Cardiac muscle cell (in vitro differentiated cells and primary cell): Measurements from ENCODE around the gene ELOVL6. TPM values are rescaled to one million over a fixed set of nuclear protein-coding genes. Genes with fewer than 3 reads are reported as not detected.

ENCODE experiments used
- DNase-seq, 2 donors: peaks; one replicate each; pipeline versions ENCODE4 v3.0.0 to v3.0.0-alpha.2; 2010 to 2017; ENCODE audit warnings: low read depth in 1 of 2, low spot score in 1 of 2
- H3K27ac ChIP-seq: fragments of 200-600 bp; sonication (generic); 2 replicates; pipeline ENCODE4 v1.5.1; 2016
- H3K27me3 ChIP-seq: fragments of 200-600 bp; sonication (generic); 2 replicates; pipeline ENCODE4 v1.6.0; 2016; ENCODE audit warnings: control low read depth
- H3K36me3 ChIP-seq: fragments of 200-600 bp; sonication (generic); 2 replicates; pipeline ENCODE4 v1.5.1; 2016; ENCODE audit warnings: control low read depth
- H3K4me1 ChIP-seq: fragments of 200-600 bp; sonication (generic); 2 replicates; pipeline ENCODE4 v1.8.1; 2017; ENCODE audit warnings: low read depth, mild to moderate bottlenecking, mixed run types
- H3K4me3 ChIP-seq: fragments of 200-600 bp; sonication (generic); 2 replicates; pipeline ENCODE4 v1.5.1; 2016; ENCODE audit warnings: mild to moderate bottlenecking
- H3K9me3 ChIP-seq: fragments of 200-600 bp; sonication (generic); 2 replicates; pipeline ENCODE4 v1.5.1; 2017; ENCODE audit warnings: low read depth, mild to moderate bottlenecking, control low read depth
- CTCF ChIP-seq: IDR thresholded peaks from 2 replicates; pipeline ENCODE4 v1.5.1; 2012; ENCODE audit warnings: low read depth, mild to moderate bottlenecking, low read length
- polyA plus RNA-seq: library from polyadenylated mRNA; unstranded; fragments of >200 nt; fragmentation: Nextera tagmentation; extraction: Ambion mirVana; gene quantifications from 2 replicates; pipeline ENCODE4 v1.2.1, GENCODE V29; 2016
- total RNA-seq: library from RNA; depleted of rRNA; stranded (reverse); fragments of >200 nt; gene quantifications from 2 replicates; pipeline ENCODE4 v1.2.3, GENCODE V29; 2016

The ELOVL6 gene
- total and polyA plus RNA-seq, 2 experiments from 2014 or later: 32.3 to 50.1 TPM

- peaks cover 2% of the 10 kb centered on the region for H3K4me1 ChIP-seq
- DNase-seq: no peak
- peaks cover 3% of the 10 kb centered on the region for H3K36me3 ChIP-seq
- H3K27ac ChIP-seq: no peak overlapping the region
- no peak for TF ChIP-seq CTCF
- H3K27me3 ChIP-seq: no peaks in the 10 kb centered on the region
- H3K9me3 ChIP-seq: no peaks in the 10 kb centered on the region
- H3K4me3 ChIP-seq: no peak overlapping the region
Observed at GRCh38 chr4:110152386-110152785, 46.0 kb downstream of the ELOVL6 start.

GRCh38 chr4:110149089-110149488, 49.3 kb downstream of the ELOVL6 start:
- H3K27me3 ChIP-seq: no peaks in the 10 kb centered on the region
- DNase-seq: no peak
- TF ChIP-seq CTCF: no peak
- no peaks in the 10 kb centered on the region for H3K9me3 ChIP-seq
- H3K27ac ChIP-seq: no peak overlapping the region
- peaks cover 3% of the 10 kb centered on the region for H3K36me3 ChIP-seq
- peaks cover 7% of the 10 kb centered on the region for H3K4me1 ChIP-seq
- no peak overlapping the region for H3K4me3 ChIP-seq

GRCh38 chr4:110142461-110142860, 56.0 kb downstream of the ELOVL6 start:
- no peaks in the 10 kb centered on the region for H3K9me3 ChIP-seq
- peaks cover 4% of the 10 kb centered on the region for H3K4me1 ChIP-seq
- H3K27ac ChIP-seq: no peak overlapping the region
- TF ChIP-seq CTCF: no peak
- H3K36me3 ChIP-seq: no peaks in the 10 kb centered on the region
- no peak for DNase-seq
- H3K27me3 ChIP-seq: no peaks in the 10 kb centered on the region
- H3K4me3 ChIP-seq: no peak overlapping the region

- Histone ChIP-seq H3K36me3 (peaks cover 2% of the 10 kb centered on the region), H3K9me3 (no peaks in the 10 kb centered on the region), H3K27ac (no peak overlapping the region), H3K4me1 (no peaks in the 10 kb centered on the region), H3K27me3 (no peaks in the 10 kb centered on the region), H3K4me3 (no peak overlapping the region)
- TF ChIP-seq CTCF: no peak
- DNase-seq: no peak
Observed at GRCh38 chr4:110139815-110140214, 58.6 kb downstream of the ELOVL6 start.

GRCh38 chr4:110139111-110139510, 59.3 kb downstream of the ELOVL6 start:
- Histone ChIP-seq H3K36me3 (peaks cover 2% of the 10 kb centered on the region), H3K4me3 (no peak overlapping the region), H3K27me3 (no peaks in the 10 kb centered on the region), H3K9me3 (no peaks in the 10 kb centered on the region), H3K27ac (no peak overlapping the region), H3K4me1 (no peaks in the 10 kb centered on the region)
- TF ChIP-seq CTCF: no peak
- no peak for DNase-seq

- DNase-seq: no peak
- H3K36me3 ChIP-seq: peaks cover 2% of the 10 kb centered on the region
- H3K9me3 ChIP-seq: no peaks in the 10 kb centered on the region
- TF ChIP-seq CTCF: no peak
- H3K4me3 ChIP-seq: no peak overlapping the region
- H3K27ac ChIP-seq: no peak overlapping the region
- no peaks in the 10 kb centered on the region for H3K4me1 ChIP-seq
- H3K27me3 ChIP-seq: no peaks in the 10 kb centered on the region
Observed at GRCh38 chr4:110138551-110138950, 59.9 kb downstream of the ELOVL6 start.
